Activated CD8-positive, alpha-beta memory T cell treated with anti-CD3 and anti-CD28 coated beads, Interleukin-2, amount 50 U/mL, for 4 hours (primary cell): Measurements from ENCODE around the gene ST7.
"Not testable (repeated sequence)": the region's sequence is repeated elsewhere in the genome, so short reads cannot be mapped to it uniquely, and the experiment has no call there.

Experiments used
- DNase-seq: peaks from one replicate; pipeline ENCODE4 v3.0.0-alpha.2; 2020

The ST7 gene

GRCh38 chr7:117101026-117101425 is 147.7 kb downstream of the ST7 start:
- no peak for DNase-seq

GRCh38 chr7:117110480-117111315 is 157.4 kb downstream of the ST7 start:
- DNase-seq = peak; percentile 24

- DNase-seq = no peak
Measured at GRCh38 chr7:117111535-117111934, 158.2 kb downstream of the ST7 start.

- DNase-seq = no peak
Measured at GRCh38 chr7:117112640-117113039, 159.3 kb downstream of the ST7 start.

- DNase-seq = no peak
Measured at GRCh38 chr7:117113871-117114270, 160.6 kb downstream of the ST7 start.

GRCh38 chr7:117114272-117114671 is 161.0 kb downstream of the ST7 start:
- DNase-seq = no peak

GRCh38 chr7:117116211-117116610 is 162.9 kb downstream of the ST7 start:
- DNase-seq = no peak

- DNase-seq = no peak
Measured at GRCh38 chr7:117117172-117117571, 163.9 kb downstream of the ST7 start.

- DNase-seq = no peak
Measured at GRCh38 chr7:117118579-117119180, 165.4 kb downstream of the ST7 start.

GRCh38 chr7:117119192-117119924 is 166.1 kb downstream of the ST7 start:
- DNase-seq = peak; percentile 77

GRCh38 chr7:117120321-117120720 is 167.0 kb downstream of the ST7 start:
- DNase-seq = not testable (repeated sequence)

- not testable (repeated sequence) for DNase-seq
Measured at GRCh38 chr7:117122036-117122435, 168.7 kb downstream of the ST7 start.

- no peak for DNase-seq
Measured at GRCh38 chr7:117122536-117122935, 169.2 kb downstream of the ST7 start.

GRCh38 chr7:117123311-117123926 is 170.1 kb downstream of the ST7 start:
- no peak for DNase-seq

GRCh38 chr7:117124591-117125220 is 171.4 kb downstream of the ST7 start:
- peak; percentile 58 for DNase-seq

GRCh38 chr7:117126676-117127075 is 173.4 kb downstream of the ST7 start:
- DNase-seq = no peak

GRCh38 chr7:117127585-117128168 is 174.4 kb downstream of the ST7 start:
- DNase-seq = peak; percentile 50

GRCh38 chr7:117129521-117129955 is 176.2 kb downstream of the ST7 start:
- DNase-seq = no peak

- DNase-seq = no peak
Measured at GRCh38 chr7:117130262-117130661, 177.0 kb downstream of the ST7 start.

- no peak for DNase-seq
Measured at GRCh38 chr7:117132321-117133120, 179.2 kb downstream of the ST7 start.

GRCh38 chr7:117133125-117133524 is 179.8 kb downstream of the ST7 start:
- no peak for DNase-seq
